WTC11 (cell line): ENCODE measurements around the gene RGL1. TPM values are rescaled to one million over a fixed set of nuclear protein-coding genes. Genes with fewer than 3 reads are reported as not detected.

Source experiments
- ATAC-seq: fragments of 200-7000 bp; cut with Tn5 transposase; 2 replicates; pipeline ENCODE4 v1.10.0; 2021; ENCODE audit warnings: mild to moderate bottlenecking, moderate library complexity
- CTCF ChIA-PET: fragments of 300-600 bp; sonication (Branson Sonifier 250); formaldehyde crosslinking; loops from one replicate; lab custom pipeline; 2021; ENCODE audit warnings: antibody characterized with exemption; lab: Charles Lee
- POLR2A ChIA-PET: fragments of 350-600 bp; sonication (Branson Sonifier 250); formaldehyde crosslinking; loops from one replicate; lab custom pipeline; 2021; ENCODE audit warnings: antibody characterized with exemption; lab: Charles Lee
- DNase-seq: peaks from one replicate; pipeline ENCODE4 v3.0.0; 2021; ENCODE audit warnings: low spot score
- H3K27ac Mint-ChIP-seq: 2 replicates; pipeline ENCODE4 v1.8.0; 2021; ENCODE audit warnings: mixed read lengths
- H3K27me3 Mint-ChIP-seq: 2 replicates; pipeline ENCODE4 v1.8.0; 2021; ENCODE audit warnings: low read depth, mild to moderate bottlenecking, moderate library complexity, mixed read lengths
- H3K36me3 Mint-ChIP-seq: 2 replicates; pipeline ENCODE4 v1.8.0; 2021; ENCODE audit warnings: mixed read lengths
- H3K4me1 Mint-ChIP-seq: 2 replicates; pipeline ENCODE4 v1.8.0; 2022; ENCODE audit warnings: mixed read lengths
- H3K4me3 Mint-ChIP-seq: 2 replicates; pipeline ENCODE4 v1.8.0; 2021; ENCODE audit warnings: mild to moderate bottlenecking, moderate library complexity, mixed read lengths
- H3K9me3 Mint-ChIP-seq: 2 replicates; pipeline ENCODE4 v1.8.0; 2021; ENCODE audit warnings: mixed read lengths
- FOXP1 ChIP-seq: sonication (generic); formaldehyde crosslinking; IDR thresholded peaks from 2 replicates; pipeline ENCODE4 v1.8.0; 2022; ENCODE audit warnings: missing genetic modification reagents, mild to moderate bottlenecking, moderate library complexity, borderline replicate concordance
- GTF2I ChIP-seq: fragments of 250-450 bp; sonication (Bioruptor Pico); conservative IDR thresholded peaks from 2 replicates; pipeline ENCODE4 v1.4.0; 2021; ENCODE audit warnings: mild to moderate bottlenecking
- IRF2 ChIP-seq: sonication (generic); formaldehyde crosslinking; IDR thresholded peaks from 2 replicates; pipeline ENCODE4 v1.8.0; 2022; ENCODE audit warnings: low read depth, missing genetic modification reagents, borderline replicate concordance
- NFATC4 ChIP-seq: fragments of 250-450 bp; sonication (Bioruptor Pico); IDR thresholded peaks from 2 replicates; pipeline ENCODE4 v1.9.0; 2021; ENCODE audit warnings: mild to moderate bottlenecking
- NFE2L1 ChIP-seq: sonication (generic); formaldehyde crosslinking; IDR thresholded peaks from 2 replicates; pipeline ENCODE4 v1.8.1; 2023; ENCODE audit warnings: missing genetic modification reagents
- RELA ChIP-seq: sonication (generic); formaldehyde crosslinking; IDR thresholded peaks from 2 replicates; pipeline ENCODE4 v1.8.1; 2022; ENCODE audit warnings: missing genetic modification reagents, mild to moderate bottlenecking, borderline replicate concordance
- SP1 ChIP-seq: sonication (generic); formaldehyde crosslinking; conservative IDR thresholded peaks from 2 replicates; pipeline ENCODE4 v1.8.1; 2022; ENCODE audit warnings: missing genetic modification reagents
- TCF7 ChIP-seq: sonication (generic); formaldehyde crosslinking; IDR thresholded peaks from 2 replicates; pipeline ENCODE4 v1.8.0; 2022; ENCODE audit warnings: mild to moderate bottlenecking, low read depth, missing genetic modification reagents, moderate library complexity
- ZBTB21 ChIP-seq: sonication (generic); formaldehyde crosslinking; IDR thresholded peaks from 2 replicates; pipeline ENCODE4 v1.8.1; 2023; ENCODE audit warnings: mild to moderate bottlenecking, missing genetic modification reagents, borderline replicate concordance
- ZNF138 ChIP-seq: sonication (generic); formaldehyde crosslinking; conservative IDR thresholded peaks from 2 replicates; pipeline ENCODE4 v1.8.1; 2022; ENCODE audit warnings: mild to moderate bottlenecking, moderate library complexity, missing genetic modification reagents
- ZNF219 ChIP-seq: sonication (generic); formaldehyde crosslinking; IDR thresholded peaks from 2 replicates; pipeline ENCODE4 v1.8.0; 2023; ENCODE audit warnings: missing genetic modification reagents, mild to moderate bottlenecking, borderline replicate concordance
- ZNF232 ChIP-seq: sonication (generic); formaldehyde crosslinking; IDR thresholded peaks from 2 replicates; pipeline ENCODE4 v1.8.0; 2022; ENCODE audit warnings: mild to moderate bottlenecking, missing genetic modification reagents
- ZNF396 ChIP-seq: fragments of 250-450 bp; sonication (Bioruptor Pico); IDR thresholded peaks from 2 replicates; pipeline ENCODE4 v1.8.0; 2021; ENCODE audit warnings: mild to moderate bottlenecking, moderate library complexity, borderline replicate concordance
- total RNA-seq: library from RNA; stranded (reverse); gene quantifications from 3 replicates; pipeline ENCODE4 v1.2.3, GENCODE V29; 2021
- TF ChIP-seq, protein P1 (sequence below): fragments of 200-600 bp; IDR thresholded peaks from 2 replicates; pipeline ENCODE4 v1.8.0; 2022; ENCODE audit warnings: antibody characterized with exemption
- TF ChIP-seq, protein P2 (sequence below): sonication (generic); formaldehyde crosslinking; IDR thresholded peaks from 2 replicates; pipeline ENCODE4 v1.8.1; 2022; ENCODE audit warnings: low read depth, missing genetic modification reagents, borderline replicate concordance
- TF ChIP-seq, protein P3 (sequence below): sonication (generic); formaldehyde crosslinking; IDR thresholded peaks from 2 replicates; pipeline ENCODE4 v1.8.1; 2023; ENCODE audit warnings: mild to moderate bottlenecking, moderate library complexity, missing genetic modification reagents
- TF ChIP-seq, protein P4 (sequence below): sonication (generic); formaldehyde crosslinking; IDR thresholded peaks from 2 replicates; pipeline ENCODE4 v1.8.1; 2022; ENCODE audit warnings: mild to moderate bottlenecking, moderate library complexity, missing genetic modification reagents
- TF ChIP-seq, protein P5 (sequence below): sonication (generic); formaldehyde crosslinking; IDR thresholded peaks from 2 replicates; pipeline ENCODE4 v1.8.1; 2023; ENCODE audit warnings: mild to moderate bottlenecking, missing genetic modification reagents, borderline replicate concordance

The RGL1 gene
- total RNA-seq, 1 experiment from 2014 or later = 1.5 TPM

DNA sequence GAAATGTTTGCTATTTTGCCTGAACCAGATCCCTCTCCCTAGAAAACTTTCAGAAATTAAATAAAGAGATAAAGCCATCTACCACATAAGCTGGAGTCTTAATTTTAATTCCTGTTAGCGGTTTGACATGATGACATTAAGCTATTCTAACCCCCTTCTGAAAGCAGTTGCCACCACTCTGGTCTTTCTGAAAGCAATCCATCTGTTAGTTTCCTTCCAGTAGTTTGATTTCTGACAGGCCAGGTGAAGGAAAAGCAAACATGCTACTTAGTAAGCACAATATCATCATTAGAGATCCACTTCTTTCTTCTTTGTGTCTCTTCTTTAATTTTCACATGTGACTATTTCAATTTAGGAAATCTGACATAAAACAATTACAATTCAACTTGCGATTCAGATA, 39.9 kb downstream of the RGL1 start:
- Mint-ChIP-seq H3K4me3 (no peak overlapping the region), H3K27ac (no peak overlapping the region), H3K27me3 (no peaks in the 10 kb centered on the region), H3K9me3 (no peaks in the 10 kb centered on the region), H3K4me1 (no peaks in the 10 kb centered on the region), H3K36me3 (no peaks in the 10 kb centered on the region)
- DNase-seq (no peak), ATAC-seq (no peak)
- TF ChIP-seq ZNF396 (CRISPR knock-in tag) = no peak
- TF ChIP-seq RELA (CRISPR knock-in tag) = no peak
- no peak for TF ChIP-seq GTF2I (CRISPR knock-in tag)
- TF ChIP-seq, protein P1, sequence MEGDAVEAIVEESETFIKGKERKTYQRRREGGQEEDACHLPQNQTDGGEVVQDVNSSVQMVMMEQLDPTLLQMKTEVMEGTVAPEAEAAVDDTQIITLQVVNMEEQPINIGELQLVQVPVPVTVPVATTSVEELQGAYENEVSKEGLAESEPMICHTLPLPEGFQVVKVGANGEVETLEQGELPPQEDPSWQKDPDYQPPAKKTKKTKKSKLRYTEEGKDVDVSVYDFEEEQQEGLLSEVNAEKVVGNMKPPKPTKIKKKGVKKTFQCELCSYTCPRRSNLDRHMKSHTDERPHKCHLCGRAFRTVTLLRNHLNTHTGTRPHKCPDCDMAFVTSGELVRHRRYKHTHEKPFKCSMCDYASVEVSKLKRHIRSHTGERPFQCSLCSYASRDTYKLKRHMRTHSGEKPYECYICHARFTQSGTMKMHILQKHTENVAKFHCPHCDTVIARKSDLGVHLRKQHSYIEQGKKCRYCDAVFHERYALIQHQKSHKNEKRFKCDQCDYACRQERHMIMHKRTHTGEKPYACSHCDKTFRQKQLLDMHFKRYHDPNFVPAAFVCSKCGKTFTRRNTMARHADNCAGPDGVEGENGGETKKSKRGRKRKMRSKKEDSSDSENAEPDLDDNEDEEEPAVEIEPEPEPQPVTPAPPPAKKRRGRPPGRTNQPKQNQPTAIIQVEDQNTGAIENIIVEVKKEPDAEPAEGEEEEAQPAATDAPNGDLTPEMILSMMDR = no peak
- CTCF ChIA-PET = no interaction called here
- POLR2A ChIA-PET = no interaction called here

DNA sequence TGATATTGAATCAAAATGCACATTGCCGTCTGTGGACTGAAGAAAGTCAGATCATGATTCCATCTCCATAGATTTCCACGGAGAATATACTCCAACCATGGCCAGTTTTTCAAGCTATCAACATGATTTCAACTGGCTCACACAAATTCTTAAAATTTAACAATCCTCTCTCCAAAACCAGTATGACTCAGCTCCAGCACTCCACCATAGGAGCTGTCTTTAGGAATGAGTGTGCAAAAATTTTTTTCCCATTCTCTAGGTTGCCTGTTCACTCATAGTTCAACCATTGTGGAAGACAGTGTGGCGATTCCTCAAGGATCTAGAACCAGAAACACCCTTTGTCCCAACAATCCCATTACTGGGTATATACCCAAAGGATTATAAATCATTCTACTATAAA, 40.8 kb downstream of the RGL1 start:
- CTCF ChIA-PET = no interaction called here

DNA sequence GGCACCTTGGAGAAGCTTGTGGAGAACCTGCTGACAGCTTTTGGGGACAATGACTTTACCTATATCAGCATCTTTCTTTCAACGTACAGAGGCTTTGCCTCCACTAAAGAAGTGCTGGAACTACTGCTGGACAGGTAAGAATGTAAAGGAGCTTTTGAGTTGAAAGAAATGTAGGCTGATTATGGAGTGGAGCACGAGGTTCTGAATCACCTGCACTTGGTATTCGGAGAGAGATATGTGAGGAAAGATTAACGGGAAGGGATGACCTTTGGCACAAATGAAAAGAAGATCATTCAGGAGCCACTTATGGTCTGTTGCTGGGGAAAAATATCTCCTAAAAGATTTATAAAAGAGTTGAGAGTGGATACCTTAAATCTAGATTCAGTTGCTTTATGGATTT, 42.7 kb downstream of the RGL1 start:
- Mint-ChIP-seq H3K4me3 (no peak overlapping the region), H3K27ac (no peak overlapping the region), H3K9me3 (no peaks in the 10 kb centered on the region), H3K27me3 (no peaks in the 10 kb centered on the region), H3K4me1 (no peaks in the 10 kb centered on the region), H3K36me3 (no peaks in the 10 kb centered on the region)
- ChIA-PET CTCF (no interaction called here), POLR2A (no interaction called here)
- DNase-seq (no peak), ATAC-seq (no peak)
- TF ChIP-seq ZNF138 = no peak
- TF ChIP-seq FOXP1 (CRISPR knock-in tag) = no peak
- no peak for TF ChIP-seq ZBTB21 (CRISPR knock-in tag)
- TF ChIP-seq SP1 (CRISPR knock-in tag) = no peak
- TF ChIP-seq, protein P2, sequence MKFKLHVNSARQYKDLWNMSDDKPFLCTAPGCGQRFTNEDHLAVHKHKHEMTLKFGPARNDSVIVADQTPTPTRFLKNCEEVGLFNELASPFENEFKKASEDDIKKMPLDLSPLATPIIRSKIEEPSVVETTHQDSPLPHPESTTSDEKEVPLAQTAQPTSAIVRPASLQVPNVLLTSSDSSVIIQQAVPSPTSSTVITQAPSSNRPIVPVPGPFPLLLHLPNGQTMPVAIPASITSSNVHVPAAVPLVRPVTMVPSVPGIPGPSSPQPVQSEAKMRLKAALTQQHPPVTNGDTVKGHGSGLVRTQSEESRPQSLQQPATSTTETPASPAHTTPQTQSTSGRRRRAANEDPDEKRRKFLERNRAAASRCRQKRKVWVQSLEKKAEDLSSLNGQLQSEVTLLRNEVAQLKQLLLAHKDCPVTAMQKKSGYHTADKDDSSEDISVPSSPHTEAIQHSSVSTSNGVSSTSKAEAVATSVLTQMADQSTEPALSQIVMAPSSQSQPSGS = no peak
- TF ChIP-seq ZNF219 (CRISPR knock-in tag) = no peak

More for the DNA sequence above, 40.8 kb downstream of the RGL1 start:
- DNase-seq = no peak
- no peaks in the 10 kb centered on the region for H3K9me3 Mint-ChIP-seq
- H3K4me1 Mint-ChIP-seq = no peaks in the 10 kb centered on the region
- no peaks in the 10 kb centered on the region for H3K36me3 Mint-ChIP-seq
- POLR2A ChIA-PET = no interaction called here
- H3K27me3 Mint-ChIP-seq = no peaks in the 10 kb centered on the region
- TF ChIP-seq, protein P3, sequence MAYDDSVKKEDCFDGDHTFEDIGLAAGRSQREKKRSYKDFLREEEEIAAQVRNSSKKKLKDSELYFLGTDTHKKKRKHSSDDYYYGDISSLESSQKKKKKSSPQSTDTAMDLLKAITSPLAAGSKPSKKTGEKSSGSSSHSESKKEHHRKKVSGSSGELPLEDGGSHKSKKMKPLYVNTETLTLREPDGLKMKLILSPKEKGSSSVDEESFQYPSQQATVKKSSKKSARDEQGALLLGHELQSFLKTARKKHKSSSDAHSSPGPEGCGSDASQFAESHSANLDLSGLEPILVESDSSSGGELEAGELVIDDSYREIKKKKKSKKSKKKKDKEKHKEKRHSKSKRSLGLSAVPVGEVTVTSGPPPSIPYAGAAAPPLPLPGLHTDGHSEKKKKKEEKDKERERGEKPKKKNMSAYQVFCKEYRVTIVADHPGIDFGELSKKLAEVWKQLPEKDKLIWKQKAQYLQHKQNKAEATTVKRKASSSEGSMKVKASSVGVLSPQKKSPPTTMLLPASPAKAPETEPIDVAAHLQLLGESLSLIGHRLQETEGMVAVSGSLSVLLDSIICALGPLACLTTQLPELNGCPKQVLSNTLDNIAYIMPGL (CRISPR knock-in tag) = no peak
- TF ChIP-seq TCF7 (CRISPR knock-in tag) = no peak
- TF ChIP-seq IRF2 = no peak
- no peak for TF ChIP-seq NFE2L1 (CRISPR knock-in tag)
- no peak for TF ChIP-seq RELA (CRISPR knock-in tag)
- TF ChIP-seq NFATC4 = no peak
- no peak for TF ChIP-seq ZNF232 (CRISPR knock-in tag)
- TF ChIP-seq, protein P4, sequence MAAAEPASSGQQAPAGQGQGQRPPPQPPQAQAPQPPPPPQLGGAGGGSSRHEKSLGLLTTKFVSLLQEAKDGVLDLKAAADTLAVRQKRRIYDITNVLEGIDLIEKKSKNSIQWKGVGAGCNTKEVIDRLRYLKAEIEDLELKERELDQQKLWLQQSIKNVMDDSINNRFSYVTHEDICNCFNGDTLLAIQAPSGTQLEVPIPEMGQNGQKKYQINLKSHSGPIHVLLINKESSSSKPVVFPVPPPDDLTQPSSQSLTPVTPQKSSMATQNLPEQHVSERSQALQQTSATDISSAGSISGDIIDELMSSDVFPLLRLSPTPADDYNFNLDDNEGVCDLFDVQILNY (CRISPR knock-in tag) = no peak
- TF ChIP-seq, protein P5, sequence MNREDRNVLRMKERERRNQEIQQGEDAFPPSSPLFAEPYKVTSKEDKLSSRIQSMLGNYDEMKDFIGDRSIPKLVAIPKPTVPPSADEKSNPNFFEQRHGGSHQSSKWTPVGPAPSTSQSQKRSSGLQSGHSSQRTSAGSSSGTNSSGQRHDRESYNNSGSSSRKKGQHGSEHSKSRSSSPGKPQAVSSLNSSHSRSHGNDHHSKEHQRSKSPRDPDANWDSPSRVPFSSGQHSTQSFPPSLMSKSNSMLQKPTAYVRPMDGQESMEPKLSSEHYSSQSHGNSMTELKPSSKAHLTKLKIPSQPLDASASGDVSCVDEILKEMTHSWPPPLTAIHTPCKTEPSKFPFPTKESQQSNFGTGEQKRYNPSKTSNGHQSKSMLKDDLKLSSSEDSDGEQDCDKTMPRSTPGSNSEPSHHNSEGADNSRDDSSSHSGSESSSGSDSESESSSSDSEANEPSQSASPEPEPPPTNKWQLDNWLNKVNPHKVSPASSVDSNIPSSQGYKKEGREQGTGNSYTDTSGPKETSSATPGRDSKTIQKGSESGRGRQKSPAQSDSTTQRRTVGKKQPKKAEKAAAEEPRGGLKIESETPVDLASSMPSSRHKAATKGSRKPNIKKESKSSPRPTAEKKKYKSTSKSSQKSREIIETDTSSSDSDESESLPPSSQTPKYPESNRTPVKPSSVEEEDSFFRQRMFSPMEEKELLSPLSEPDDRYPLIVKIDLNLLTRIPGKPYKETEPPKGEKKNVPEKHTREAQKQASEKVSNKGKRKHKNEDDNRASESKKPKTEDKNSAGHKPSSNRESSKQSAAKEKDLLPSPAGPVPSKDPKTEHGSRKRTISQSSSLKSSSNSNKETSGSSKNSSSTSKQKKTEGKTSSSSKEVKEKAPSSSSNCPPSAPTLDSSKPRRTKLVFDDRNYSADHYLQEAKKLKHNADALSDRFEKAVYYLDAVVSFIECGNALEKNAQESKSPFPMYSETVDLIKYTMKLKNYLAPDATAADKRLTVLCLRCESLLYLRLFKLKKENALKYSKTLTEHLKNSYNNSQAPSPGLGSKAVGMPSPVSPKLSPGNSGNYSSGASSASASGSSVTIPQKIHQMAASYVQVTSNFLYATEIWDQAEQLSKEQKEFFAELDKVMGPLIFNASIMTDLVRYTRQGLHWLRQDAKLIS (CRISPR knock-in tag) = no peak
- no peak for ATAC-seq
- H3K27ac Mint-ChIP-seq = no peak overlapping the region
- no peak overlapping the region for H3K4me3 Mint-ChIP-seq
